Vagina (tissue), 2 donors: ENCODE measurements around the gene WDR45B. TPM values are rescaled to one million over a fixed set of nuclear protein-coding genes. Genes with fewer than 3 reads are reported as not detected.

Source experiments
- DNase-seq, 2 donors: peaks; one replicate each; pipeline ENCODE4 v3.0.0-alpha.2; 2017; ENCODE audit errors: extremely low spot score in 2 of 2
- H3K27ac ChIP-seq: fragments of 200-600 bp; sonication (generic); one replicate; pipeline ENCODE4 v1.5.1; 2019
- H3K27me3 ChIP-seq: fragments of 200-600 bp; sonication (generic); one replicate; pipeline ENCODE4 v1.5.1; 2019
- H3K36me3 ChIP-seq, 2 donors: fragments of 200-600 bp; sonication (generic); one replicate each; pipeline ENCODE4 v1.5.1; 2017 to 2019
- H3K4me1 ChIP-seq: fragments of 200-600 bp; sonication (generic); one replicate; pipeline ENCODE4 v1.5.1; 2019
- H3K4me3 ChIP-seq, 2 donors: fragments of 200-600 bp; sonication (generic); 1 replicate in 1 of 2; 2 replicates in 1 of 2; pipeline ENCODE4 v1.5.1; 2016 to 2019
- H3K9me3 ChIP-seq: fragments of 200-600 bp; sonication (generic); one replicate; pipeline ENCODE4 v1.5.1; 2019
- POLR2A ChIP-seq, 2 donors: fragments of 450-650 bp; IDR thresholded peaks; one replicate each; pipeline ENCODE4 v1.6.1; 2017; ENCODE audit warnings: antibody characterized with exemption in 2 of 2, mild to moderate bottlenecking in 2 of 2, moderate library complexity in 2 of 2
- POLR2AphosphoS5 ChIP-seq, 2 donors: sonication (generic); formaldehyde crosslinking; IDR thresholded peaks; one replicate each; pipeline ENCODE4 v1.9.0; 2017; ENCODE audit warnings: antibody characterized with exemption in 2 of 2, mild to moderate bottlenecking in 2 of 2, low read depth in 1 of 2; ENCODE audit not compliant: insufficient read depth in 1 of 2
- intact Hi-C: fragments of 100-400 bp; cut with DNase I; formaldehyde crosslinking; loops from one replicate; pipeline ENCODE4 v1.15.1; 2023
- total RNA-seq: library from RNA; depleted of rRNA; stranded (reverse); fragments of >200 nt; gene quantifications from one replicate; pipeline ENCODE4 v1.2.3, GENCODE V29; 2016
- TF ChIP-seq, protein P1 (sequence below), 3 experiments: fragments of 450-650 bp in 2 of 3; fragments of 200-600 bp in 1 of 3; sonication (generic) in 1 of 3; IDR thresholded peaks; one replicate each; pipeline ENCODE4 v1.5.1; 2017 to 2019; ENCODE audit warnings: antibody characterized with exemption in 3 of 3, mild to moderate bottlenecking in 2 of 3, moderate library complexity in 2 of 3

WDR45B gene
- total RNA-seq, 1 donor from 2014 or later = 86.4 TPM

DNA sequence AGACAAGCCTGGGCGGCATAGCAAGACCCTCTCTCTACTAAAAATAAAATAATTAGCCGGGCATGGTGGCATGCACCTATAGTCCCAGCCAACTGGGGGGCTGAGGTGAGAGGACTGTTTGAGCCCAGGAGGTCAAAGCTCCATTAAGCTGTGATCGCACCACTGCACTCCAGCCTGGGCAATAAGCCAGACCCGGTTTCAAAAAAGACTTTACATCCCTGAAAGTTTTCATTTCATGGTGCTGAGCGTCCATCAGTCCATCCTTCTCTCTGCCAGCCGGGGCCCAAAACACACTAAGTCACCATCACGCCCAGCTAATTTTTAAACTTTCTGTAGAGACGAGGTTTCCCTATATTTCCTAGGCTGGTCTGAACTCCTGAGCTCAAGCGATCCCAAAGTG, 39.6 kb upstream of the WDR45B start:
- Histone ChIP-seq H3K36me3 (no peaks in the 10 kb centered on the region), H3K4me1 (no peaks in the 10 kb centered on the region), H3K27me3 (no peaks in the 10 kb centered on the region), H3K9me3 (no peaks in the 10 kb centered on the region), H3K4me3 (no peak overlapping the region), H3K27ac (no peak overlapping the region)
- DNase-seq = no peak
- TF ChIP-seq POLR2AphosphoS5 (IDR thresholded peaks at IDR 0.05; ENCODE audit: insufficient read depth in 1 of 2, low read depth in 1 of 2) = no peak
- no peak for TF ChIP-seq POLR2A (IDR thresholded peaks at IDR 0.05)
- TF ChIP-seq, protein P1, sequence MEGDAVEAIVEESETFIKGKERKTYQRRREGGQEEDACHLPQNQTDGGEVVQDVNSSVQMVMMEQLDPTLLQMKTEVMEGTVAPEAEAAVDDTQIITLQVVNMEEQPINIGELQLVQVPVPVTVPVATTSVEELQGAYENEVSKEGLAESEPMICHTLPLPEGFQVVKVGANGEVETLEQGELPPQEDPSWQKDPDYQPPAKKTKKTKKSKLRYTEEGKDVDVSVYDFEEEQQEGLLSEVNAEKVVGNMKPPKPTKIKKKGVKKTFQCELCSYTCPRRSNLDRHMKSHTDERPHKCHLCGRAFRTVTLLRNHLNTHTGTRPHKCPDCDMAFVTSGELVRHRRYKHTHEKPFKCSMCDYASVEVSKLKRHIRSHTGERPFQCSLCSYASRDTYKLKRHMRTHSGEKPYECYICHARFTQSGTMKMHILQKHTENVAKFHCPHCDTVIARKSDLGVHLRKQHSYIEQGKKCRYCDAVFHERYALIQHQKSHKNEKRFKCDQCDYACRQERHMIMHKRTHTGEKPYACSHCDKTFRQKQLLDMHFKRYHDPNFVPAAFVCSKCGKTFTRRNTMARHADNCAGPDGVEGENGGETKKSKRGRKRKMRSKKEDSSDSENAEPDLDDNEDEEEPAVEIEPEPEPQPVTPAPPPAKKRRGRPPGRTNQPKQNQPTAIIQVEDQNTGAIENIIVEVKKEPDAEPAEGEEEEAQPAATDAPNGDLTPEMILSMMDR (IDR thresholded peaks at IDR 0.05) = no peak
- intact Hi-C loops = no loop called here

DNA sequence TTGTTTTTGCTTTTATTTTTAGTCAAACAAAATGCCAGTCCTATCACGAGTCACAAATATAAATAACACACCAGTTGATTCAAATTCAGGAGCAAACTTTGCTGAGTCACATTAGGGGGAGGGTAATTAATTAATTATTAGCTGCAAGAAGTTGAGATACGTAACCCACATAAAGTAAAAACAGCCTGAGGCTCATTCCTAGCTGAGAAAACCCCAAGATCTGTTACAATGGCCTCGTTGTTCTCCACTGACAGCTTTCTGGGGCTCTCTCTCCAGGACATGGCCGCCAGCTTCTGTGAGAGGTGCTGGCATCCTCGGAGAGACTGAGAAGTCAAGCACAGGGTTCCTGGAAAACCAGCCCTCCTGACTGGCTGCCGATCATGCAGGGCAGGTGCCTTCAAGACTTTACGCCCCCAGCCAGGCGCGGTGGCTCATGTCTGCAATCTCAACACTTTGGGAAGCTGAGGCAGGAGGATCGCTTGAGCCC, 39.2 kb upstream of the WDR45B start:
- TF ChIP-seq POLR2AphosphoS5 (IDR thresholded peaks at IDR 0.05; ENCODE audit: insufficient read depth in 1 of 2, low read depth in 1 of 2) = no peak
- TF ChIP-seq, protein P1 (IDR thresholded peaks at IDR 0.05) = no peak
- no peak for TF ChIP-seq POLR2A (IDR thresholded peaks at IDR 0.05)
- Histone ChIP-seq H3K27ac (no peak overlapping the region), H3K9me3 (no peaks in the 10 kb centered on the region), H3K4me1 (no peaks in the 10 kb centered on the region), H3K36me3 (no peaks in the 10 kb centered on the region), H3K27me3 (no peaks in the 10 kb centered on the region), H3K4me3 (no peak overlapping the region)
- intact Hi-C loops = no loop called here
- no peak for DNase-seq

DNA sequence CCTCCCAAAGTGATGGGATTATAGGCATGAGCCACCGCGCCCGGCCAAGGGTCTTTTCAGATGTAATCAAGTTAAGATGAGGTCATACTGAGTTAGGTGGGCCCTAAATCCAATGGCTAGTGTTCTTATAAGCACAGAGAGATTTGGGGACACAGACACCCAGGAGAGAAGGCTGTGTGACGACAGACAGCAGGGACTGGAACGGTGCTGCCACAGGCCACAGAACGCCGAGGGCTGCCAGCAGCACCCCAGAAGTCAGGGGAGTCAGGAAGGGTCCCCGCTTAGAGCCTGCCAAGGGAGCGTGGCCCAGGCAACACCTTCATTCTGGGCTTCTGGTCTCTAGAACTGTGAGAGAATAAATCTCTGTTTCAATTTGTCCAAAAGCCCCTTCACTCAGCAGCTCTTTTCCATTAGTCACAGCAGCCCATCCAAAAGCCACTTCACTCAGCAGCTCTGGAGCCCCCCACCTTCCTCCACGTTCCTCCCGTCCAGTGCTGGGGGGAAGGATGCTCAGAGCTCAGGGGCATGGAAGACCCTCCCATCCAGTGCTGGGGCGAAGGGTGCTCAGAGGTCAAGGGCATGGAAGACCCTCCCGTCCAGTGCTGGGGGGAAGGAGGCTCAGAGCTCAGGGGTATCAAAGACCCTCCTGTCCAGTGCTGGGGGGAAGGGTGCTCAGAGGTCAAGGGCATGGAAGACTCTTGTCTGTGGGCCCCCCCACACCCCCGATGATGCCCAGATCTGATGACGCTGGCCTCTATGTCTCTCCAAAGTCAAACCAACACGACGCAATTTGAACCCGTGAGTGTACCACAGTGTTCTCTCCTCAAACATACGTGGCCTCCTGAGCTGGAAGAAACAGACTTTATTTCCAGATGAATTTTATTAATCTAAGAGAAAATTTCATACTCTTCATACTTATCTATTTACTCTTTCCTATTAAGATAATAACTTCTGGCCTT, 38.4 kb upstream of the WDR45B start:
- TF ChIP-seq, protein P1 (IDR thresholded peaks at IDR 0.05) = no peak
- TF ChIP-seq POLR2A (IDR thresholded peaks at IDR 0.05) = no peak
- TF ChIP-seq POLR2AphosphoS5 (IDR thresholded peaks at IDR 0.05; ENCODE audit: insufficient read depth in 1 of 2, low read depth in 1 of 2) = no peak
- Histone ChIP-seq H3K27ac (no peak overlapping the region), H3K4me3 (no peak overlapping the region), H3K4me1 (no peaks in the 10 kb centered on the region), H3K36me3 (no peaks in the 10 kb centered on the region), H3K27me3 (no peaks in the 10 kb centered on the region), H3K9me3 (no peaks in the 10 kb centered on the region)
- intact Hi-C loops = no loop called here
- DNase-seq = no peak

DNA sequence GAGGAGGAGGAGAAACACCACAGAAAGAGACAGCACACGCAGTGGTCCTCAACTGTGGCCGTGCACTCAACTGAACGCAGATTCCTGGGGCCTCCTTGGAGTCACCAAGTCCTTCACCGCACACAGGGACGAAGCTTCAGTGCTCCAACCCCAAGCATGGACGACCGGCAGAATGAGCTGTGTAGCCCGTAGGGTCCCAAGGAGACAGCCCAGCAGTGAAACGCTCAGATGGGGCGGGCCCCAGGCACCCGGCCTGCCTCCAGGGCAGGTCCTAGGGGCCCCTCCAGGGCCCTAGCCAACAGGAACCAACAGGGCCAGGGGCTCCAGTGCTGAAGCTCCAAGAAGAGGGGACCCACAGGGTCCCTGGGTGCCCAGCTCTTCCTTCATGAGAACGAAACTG, 37.0 kb upstream of the WDR45B start:
- Histone ChIP-seq H3K4me3 (no peak overlapping the region), H3K4me1 (no peaks in the 10 kb centered on the region), H3K9me3 (peaks cover 6% of the 10 kb centered on the region), H3K36me3 (no peaks in the 10 kb centered on the region), H3K27me3 (no peaks in the 10 kb centered on the region), H3K27ac (no peak overlapping the region)
- intact Hi-C loops = no loop called here
- no peak for DNase-seq
- TF ChIP-seq POLR2AphosphoS5 (IDR thresholded peaks at IDR 0.05; ENCODE audit: insufficient read depth in 1 of 2, low read depth in 1 of 2) = no peak

- no peak for DNase-seq
- H3K9me3 ChIP-seq = peaks cover 6% of the 10 kb centered on the region
- H3K4me1 ChIP-seq = no peaks in the 10 kb centered on the region
- H3K4me3 ChIP-seq = no peak overlapping the region
- intact Hi-C loops = no loop called here
- no peak overlapping the region for H3K27ac ChIP-seq
- no peaks in the 10 kb centered on the region for H3K27me3 ChIP-seq
- TF ChIP-seq POLR2AphosphoS5 (IDR thresholded peaks at IDR 0.05; ENCODE audit: insufficient read depth in 1 of 2, low read depth in 1 of 2) = no peak
- TF ChIP-seq POLR2A (IDR thresholded peaks at IDR 0.05) = no peak
- TF ChIP-seq, protein P1 (IDR thresholded peaks at IDR 0.05) = no peak
- H3K36me3 ChIP-seq = no peaks in the 10 kb centered on the region
These were observed 36.1 kb upstream of the WDR45B start for GRCh38 chr17:82684228-82684841.
